ENCODE measurements around the gene STK32B. TPM values are rescaled to one million over a fixed set of nuclear protein-coding genes. Genes with fewer than 3 reads are reported as not detected.

The STK32B gene
- total RNA-seq, 2 experiments from 2014 or later: not detected

- intact Hi-C loops (cut with micrococcal nuclease; ENCODE audit: unreplicated experiment): no loop called here
- Histone ChIP-seq H3K9me2 (ENCODE audit: insufficient read depth, low read length) (no peaks in the 10 kb centered on the region), H3K79me2 (ENCODE audit: insufficient read depth, low read depth, low read length) (no peaks in the 10 kb centered on the region), H3K4me2 (ENCODE audit: low read length) (no peak overlapping the region), H3K4me1 (ENCODE audit: insufficient read depth, low read length, poor library complexity, severe bottlenecking) (no peaks in the 10 kb centered on the region), H2AFZ (ENCODE audit: low read length) (no peak overlapping the region), H3K36me3 (ENCODE audit: insufficient read depth, low read length) (no peaks in the 10 kb centered on the region), H4K20me1 (ENCODE audit: insufficient read depth, low read length) (no peaks in the 10 kb centered on the region), H3K9me3 (ENCODE audit: low read length) (0 out of 2 replicates have a peak, but pooled peaks cover 5% of the 10 kb centered on the region), H3K4me3 (ENCODE audit: low read depth, low read length, poor library complexity, severe bottlenecking) (no peak overlapping the region), H3K27ac (ENCODE audit: low read depth, low read length, poor library complexity, severe bottlenecking) (no peak overlapping the region)
- CTCF ChIA-PET (ENCODE audit: unreplicated experiment): no interaction called here
- POLR2A ChIA-PET: interaction anchor here (0.6 kb wide), 1 partner anchor 95 kb away, joined by 3 read pairs; no protein-coding TSS in a partner anchor
- no TSS peak for BruUV-seq (replicated peaks)
- no peak for DNase-seq (ENCODE audit: low spot score)
- TF ChIP-seq EZH2phosphoT487 (IDR thresholded peaks at IDR 0.05; ENCODE audit: borderline replicate concordance, low read depth, low read length): no peak
- TF ChIP-seq CTCF (conservative IDR thresholded peaks at IDR 0.05; ENCODE audit: low read length): no peak
Observed at GRCh38 chr4:5257086-5257485, 205.8 kb downstream of the STK32B start.

GRCh38 chr4:5259471-5259870 lies 208.2 kb downstream of the STK32B start:
- CTCF ChIA-PET (ENCODE audit: unreplicated experiment): no interaction called here
- BruUV-seq (replicated peaks): no TSS peak
- Histone ChIP-seq H3K4me3 (ENCODE audit: low read depth, low read length, poor library complexity, severe bottlenecking) (no peak overlapping the region), H2AFZ (ENCODE audit: low read length) (no peak overlapping the region), H3K9me2 (ENCODE audit: insufficient read depth, low read length) (no peaks in the 10 kb centered on the region), H3K36me3 (ENCODE audit: insufficient read depth, low read length) (no peaks in the 10 kb centered on the region), H3K27ac (ENCODE audit: low read depth, low read length, poor library complexity, severe bottlenecking) (no peak overlapping the region), H3K4me2 (ENCODE audit: low read length) (no peak overlapping the region), H3K79me2 (ENCODE audit: insufficient read depth, low read depth, low read length) (no peaks in the 10 kb centered on the region), H4K20me1 (ENCODE audit: insufficient read depth, low read length) (no peaks in the 10 kb centered on the region), H3K9me3 (ENCODE audit: low read length) (0 out of 2 replicates have a peak, but pooled peaks cover 5% of the 10 kb centered on the region), H3K4me1 (ENCODE audit: insufficient read depth, low read length, poor library complexity, severe bottlenecking) (no peaks in the 10 kb centered on the region)
- intact Hi-C loops (cut with micrococcal nuclease; ENCODE audit: unreplicated experiment): no loop called here
- TF ChIP-seq EZH2phosphoT487 (IDR thresholded peaks at IDR 0.05; ENCODE audit: borderline replicate concordance, low read depth, low read length) (no peak), CTCF (conservative IDR thresholded peaks at IDR 0.05; ENCODE audit: low read length) (no peak)
- DNase-seq (ENCODE audit: low spot score): no peak
- POLR2A ChIA-PET: no interaction called here

- POLR2A ChIA-PET: interaction anchor here (0.5 kb wide), 1 partner anchor 618 kb away, joined by 3 read pairs; no protein-coding TSS in a partner anchor
- H3K9me2 ChIP-seq (ENCODE audit: insufficient read depth, low read length): no peaks in the 10 kb centered on the region
- H3K4me2 ChIP-seq (ENCODE audit: low read length): no peak overlapping the region
- BruUV-seq (replicated peaks): no TSS peak
- no peaks in the 10 kb centered on the region for H3K36me3 ChIP-seq (ENCODE audit: insufficient read depth, low read length)
- intact Hi-C loops (cut with micrococcal nuclease; ENCODE audit: unreplicated experiment): no loop called here
- no peak overlapping the region for H3K4me3 ChIP-seq (ENCODE audit: low read depth, low read length, poor library complexity, severe bottlenecking)
- CTCF ChIA-PET (ENCODE audit: unreplicated experiment): no interaction called here
- TF ChIP-seq EZH2phosphoT487 (IDR thresholded peaks at IDR 0.05; ENCODE audit: borderline replicate concordance, low read depth, low read length) (no peak), CTCF (conservative IDR thresholded peaks at IDR 0.05; ENCODE audit: low read length) (no peak)
- no peak overlapping the region for H2AFZ ChIP-seq (ENCODE audit: low read length)
- H3K27ac ChIP-seq (ENCODE audit: low read depth, low read length, poor library complexity, severe bottlenecking): no peak overlapping the region
- no peak for DNase-seq (ENCODE audit: low spot score)
- no peaks in the 10 kb centered on the region for H3K4me1 ChIP-seq (ENCODE audit: insufficient read depth, low read length, poor library complexity, severe bottlenecking)
- 0 out of 2 replicates have a peak, but pooled peaks cover 5% of the 10 kb centered on the region for H3K9me3 ChIP-seq (ENCODE audit: low read length)
- no peaks in the 10 kb centered on the region for H4K20me1 ChIP-seq (ENCODE audit: insufficient read depth, low read length)
- no peaks in the 10 kb centered on the region for H3K79me2 ChIP-seq (ENCODE audit: insufficient read depth, low read depth, low read length)
Observed at GRCh38 chr4:5260121-5260520, 208.8 kb downstream of the STK32B start.
